Measurements from ENCODE around the gene DLGAP4. TPM values are rescaled to one million over a fixed set of nuclear protein-coding genes. Genes with fewer than 3 reads are reported as not detected.

Gene DLGAP4
- total RNA-seq, 1 experiment from 2014 or later = 26.0 TPM

DNA sequence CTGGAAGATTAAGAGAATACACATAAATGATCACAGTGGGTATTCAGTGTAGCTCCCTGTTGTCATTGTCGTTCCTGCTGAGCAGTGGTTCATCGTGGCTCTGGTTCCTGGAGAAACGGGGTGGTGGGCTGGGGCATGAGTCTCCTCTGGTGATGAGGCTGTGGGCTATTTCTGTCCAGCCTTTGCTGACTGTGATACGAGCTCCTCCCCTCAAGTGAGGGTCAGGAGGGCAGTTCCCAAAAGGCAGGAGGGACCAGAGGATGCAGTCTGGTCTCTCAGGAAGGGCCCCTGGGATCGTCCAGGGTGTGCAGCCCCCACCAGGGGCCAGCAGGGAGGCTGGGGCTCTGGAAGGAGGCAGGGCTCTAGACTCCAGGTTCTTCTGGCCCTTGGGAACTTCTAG is 31.1 kb upstream of the DLGAP4 start:
- DNase-seq (ENCODE audit: low read depth) = no peak

DNA sequence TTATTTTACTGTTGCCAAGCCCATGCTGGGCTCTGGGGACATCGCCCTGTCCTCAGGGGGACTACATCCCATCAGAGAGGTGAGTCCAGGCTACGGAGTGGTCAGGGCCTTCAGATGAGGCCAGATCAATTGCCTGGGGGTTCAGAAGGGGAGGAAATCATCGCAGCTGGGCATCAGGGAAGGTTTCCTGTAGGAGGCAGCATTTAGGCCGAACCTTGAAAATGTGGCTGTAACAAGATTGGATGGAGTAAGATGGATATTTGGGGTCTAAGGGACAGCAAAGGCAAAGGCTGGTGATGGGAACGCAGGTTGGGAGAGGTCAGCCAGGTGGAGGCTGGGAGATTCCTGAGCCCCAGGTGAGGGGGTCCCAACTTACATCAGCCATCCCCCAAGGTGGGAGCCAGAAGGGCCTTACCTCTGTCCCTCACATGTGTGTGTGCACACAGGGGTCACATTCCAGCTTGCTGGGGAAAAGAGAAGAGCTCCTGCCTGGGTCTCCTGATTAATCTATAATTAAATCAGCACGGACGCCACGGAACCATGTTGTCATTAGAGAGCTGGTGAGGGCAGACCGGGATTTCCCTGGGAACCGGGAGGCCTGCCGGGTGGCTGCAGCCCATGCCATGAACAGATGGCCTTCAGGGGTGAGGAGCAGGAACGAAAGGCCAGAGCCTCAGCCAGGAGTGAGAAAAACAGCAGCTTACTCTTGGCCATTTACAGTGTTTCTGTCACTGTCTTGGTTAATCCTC is 30.5 kb upstream of the DLGAP4 start:
- no peak for DNase-seq (ENCODE audit: low read depth)

DNA sequence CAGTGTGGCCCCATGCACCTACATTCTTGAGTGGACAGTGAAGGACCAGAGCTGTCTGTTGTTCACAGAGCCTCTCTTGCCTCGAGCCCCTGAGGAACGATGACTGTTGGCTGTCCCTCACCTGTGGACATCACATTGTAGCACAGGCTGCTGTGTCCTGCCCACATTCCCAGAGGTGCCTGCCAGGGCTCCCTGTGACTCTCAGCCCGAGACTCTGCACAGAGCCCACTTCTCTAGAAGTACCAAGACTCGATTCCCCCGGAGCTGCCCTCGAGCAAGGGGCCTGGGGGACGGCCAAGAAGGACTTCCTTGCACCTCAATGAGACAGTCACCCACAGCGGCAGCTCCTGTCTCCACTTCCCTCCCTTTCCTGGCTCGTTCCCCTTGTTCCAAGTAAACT is 28.6 kb upstream of the DLGAP4 start:
- DNase-seq (ENCODE audit: low read depth) = no peak

DNA sequence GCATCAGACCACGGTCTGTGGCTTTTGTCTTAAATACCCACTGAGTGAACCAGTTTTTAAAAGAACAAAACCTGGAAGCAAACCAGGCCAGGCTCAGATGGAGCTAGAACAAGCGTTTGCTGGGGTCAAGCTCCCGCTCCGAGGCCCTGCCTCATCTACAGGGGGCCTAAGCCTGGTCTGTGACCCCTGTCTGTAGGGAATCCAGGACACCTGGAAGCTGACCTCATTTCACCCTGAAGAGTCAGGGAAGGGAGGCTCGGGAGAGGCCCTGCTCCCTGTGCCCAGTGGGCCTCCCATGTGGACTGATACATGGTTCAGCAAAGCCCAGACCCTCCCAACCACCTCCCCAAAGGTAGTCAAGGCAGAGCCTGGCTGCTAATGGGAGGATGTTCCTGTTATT is 26.8 kb upstream of the DLGAP4 start:
- DNase-seq (ENCODE audit: low read depth) = no peak

DNA sequence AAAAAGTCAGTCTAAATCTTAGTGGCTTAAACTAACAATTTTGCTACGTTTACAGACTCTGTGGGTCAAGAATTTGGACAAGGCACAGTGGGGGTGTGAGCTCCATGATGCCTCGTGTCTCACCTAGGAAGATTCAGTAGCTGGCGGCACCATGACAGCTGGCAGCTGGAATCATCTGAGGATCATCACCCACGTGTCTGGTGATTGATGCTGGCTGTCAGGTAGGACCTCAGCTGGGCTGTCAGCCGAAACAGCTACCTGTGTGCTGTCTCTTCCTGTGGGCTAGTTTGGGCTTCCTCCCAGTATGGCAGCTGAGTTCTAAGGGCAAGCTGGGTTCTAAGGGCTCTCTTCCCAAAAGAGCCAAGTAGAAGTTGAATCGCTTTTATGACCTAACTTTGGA is 26.4 kb upstream of the DLGAP4 start:
- DNase-seq (ENCODE audit: low read depth) = no peak

DNA sequence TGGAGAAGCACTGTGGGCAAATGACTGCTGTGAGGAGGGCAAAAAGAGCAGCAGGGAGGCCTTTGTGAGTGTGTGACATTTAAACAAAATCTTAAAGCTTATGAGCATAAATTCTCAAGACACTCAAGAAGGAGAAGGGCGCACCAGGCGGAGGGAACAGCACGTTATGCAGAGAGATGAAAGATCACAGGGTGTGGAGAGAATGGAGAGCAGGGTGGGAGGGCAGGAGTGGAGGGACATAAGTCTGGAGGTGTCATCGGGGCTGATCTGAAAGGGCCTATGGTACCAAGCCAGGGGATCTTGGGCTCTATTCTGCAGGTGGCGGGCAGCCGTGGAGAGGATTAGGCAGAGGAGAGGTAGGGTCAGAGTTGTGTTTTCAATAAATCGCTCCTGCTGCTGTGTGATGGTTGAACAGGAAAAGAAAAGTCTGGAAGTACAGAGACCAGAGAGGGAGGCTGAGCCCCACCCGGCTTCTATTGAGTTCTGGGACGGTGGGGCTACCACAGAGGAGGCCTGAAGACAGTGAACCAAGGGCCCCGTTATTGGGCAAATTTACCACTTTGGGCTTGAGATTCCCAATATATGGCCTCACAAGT is 24.3 kb upstream of the DLGAP4 start:
- DNase-seq (ENCODE audit: low read depth) = no peak

DNA sequence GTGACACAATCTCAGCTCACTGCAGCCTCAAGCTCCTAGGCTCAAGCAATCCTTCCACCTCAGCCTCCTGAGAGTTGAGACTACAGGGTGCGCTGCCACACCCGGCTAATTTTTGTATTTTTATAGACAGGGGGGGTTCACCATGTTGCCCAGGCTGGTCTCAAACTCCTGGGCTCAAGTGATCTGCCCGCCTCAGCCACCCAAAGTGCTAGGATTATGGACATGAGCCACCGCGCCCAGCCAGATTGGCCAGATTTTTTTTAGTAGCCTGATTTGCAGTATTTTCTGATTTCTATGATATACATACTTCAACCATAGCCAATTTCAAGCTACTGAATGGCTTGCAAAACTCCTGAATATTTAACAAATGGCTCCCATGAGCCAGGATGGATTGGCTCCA is 21.4 kb upstream of the DLGAP4 start:
- no peak for DNase-seq (ENCODE audit: low read depth)

DNA sequence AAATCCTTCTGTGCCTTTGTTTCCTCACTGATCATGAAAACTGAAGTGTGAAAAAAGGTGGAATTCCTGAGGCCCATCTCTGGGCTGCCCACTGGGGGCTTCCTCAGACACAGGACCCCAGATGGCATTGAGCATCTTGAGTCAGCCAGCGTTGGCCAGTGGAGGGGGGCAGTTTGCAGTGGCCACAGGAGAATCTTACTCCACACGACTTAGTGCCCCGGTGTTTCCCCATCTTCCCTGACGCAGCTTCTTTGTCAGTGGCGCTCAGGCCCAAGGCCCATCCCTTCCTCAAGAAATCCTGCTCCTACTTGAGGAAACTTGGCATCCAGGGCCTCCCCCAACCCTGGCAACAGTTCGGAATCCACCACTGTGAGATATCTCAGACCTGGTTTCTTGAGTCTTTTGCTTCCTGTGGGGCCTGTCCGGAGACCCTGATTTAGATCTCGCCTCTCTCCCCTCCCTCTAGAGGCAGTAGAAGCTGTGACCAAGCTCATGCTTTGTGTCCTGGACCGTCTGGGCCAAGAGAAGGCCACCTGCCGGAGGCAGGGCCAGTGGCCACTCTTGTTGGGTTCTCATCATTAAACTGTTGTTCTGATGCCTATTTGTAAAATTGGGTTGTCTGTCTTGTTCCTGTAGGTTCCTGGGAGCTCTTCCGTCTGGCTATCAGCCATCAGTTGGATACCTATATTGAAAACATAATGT is 20.2 kb upstream of the DLGAP4 start:
- no peak for DNase-seq (ENCODE audit: low read depth)

DNA sequence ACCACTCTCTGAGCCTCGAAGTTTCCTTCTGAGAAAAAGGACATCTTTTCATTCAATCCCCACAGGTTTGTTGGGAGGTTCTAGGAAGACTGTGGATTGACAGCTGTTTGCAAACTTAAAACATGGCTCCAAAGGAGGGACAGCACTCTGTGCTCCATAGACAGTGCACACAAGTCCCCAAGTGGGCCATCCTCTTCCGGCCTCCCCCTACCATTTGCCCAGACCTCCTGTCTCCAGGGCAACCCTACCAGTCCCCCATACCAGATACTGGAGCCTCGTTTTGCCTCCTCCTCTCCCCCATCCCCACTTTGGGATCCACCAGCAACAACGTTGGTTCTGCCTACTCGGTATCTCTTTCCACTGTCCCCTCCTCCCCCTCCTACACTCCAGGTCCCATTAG is 8.5 kb upstream of the DLGAP4 start:
- DNase-seq (ENCODE audit: low read depth) = no peak

DNA sequence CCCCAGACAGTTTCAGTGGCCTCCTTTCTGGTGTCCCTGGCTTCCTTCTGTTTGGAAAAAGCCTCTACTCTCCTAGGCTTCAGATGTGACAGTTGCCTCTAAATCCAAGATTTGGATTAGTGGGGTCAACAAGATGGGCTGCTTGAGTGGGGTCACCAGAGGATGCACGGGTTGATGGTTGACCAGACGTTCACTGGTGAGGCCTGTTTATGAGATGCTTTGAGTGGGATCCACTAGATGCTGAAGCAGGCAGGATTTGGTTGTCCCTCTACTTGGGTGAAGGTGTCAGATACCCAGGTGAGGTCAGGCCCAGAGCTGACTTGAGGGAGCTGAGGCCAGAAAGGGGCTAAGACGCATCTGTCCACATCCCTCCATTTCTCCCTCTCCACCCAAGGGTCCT is 8.1 kb upstream of the DLGAP4 start:
- DNase-seq (ENCODE audit: low read depth) = no peak

DNA sequence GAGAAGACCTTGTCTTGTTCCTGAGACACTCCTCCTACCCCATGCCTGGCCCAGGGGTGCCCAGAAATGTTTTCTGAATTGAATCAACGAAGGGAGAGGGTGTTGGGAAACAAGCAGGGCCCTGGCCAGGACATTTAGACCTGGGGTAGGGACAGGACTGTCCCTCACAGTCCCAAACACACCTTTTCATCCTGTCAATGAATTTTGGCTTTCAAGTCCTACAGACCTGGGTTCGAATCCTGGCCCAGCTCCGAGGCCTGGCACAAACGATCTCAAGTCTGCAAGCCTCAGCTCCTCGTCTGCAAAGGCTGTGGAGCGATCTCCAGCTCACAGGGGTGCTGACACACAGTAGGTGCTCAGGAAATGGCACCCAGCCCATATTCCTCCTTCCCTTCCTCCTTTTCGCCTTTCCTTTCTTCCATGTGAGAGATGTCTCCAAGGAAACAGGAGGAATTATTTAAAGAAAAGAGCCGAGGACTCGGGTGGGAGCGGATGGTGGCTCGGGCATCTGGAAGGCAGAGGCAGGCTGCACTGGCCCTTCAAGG is 7.3 kb upstream of the DLGAP4 start:
- no peak for DNase-seq (ENCODE audit: low read depth)

DNA sequence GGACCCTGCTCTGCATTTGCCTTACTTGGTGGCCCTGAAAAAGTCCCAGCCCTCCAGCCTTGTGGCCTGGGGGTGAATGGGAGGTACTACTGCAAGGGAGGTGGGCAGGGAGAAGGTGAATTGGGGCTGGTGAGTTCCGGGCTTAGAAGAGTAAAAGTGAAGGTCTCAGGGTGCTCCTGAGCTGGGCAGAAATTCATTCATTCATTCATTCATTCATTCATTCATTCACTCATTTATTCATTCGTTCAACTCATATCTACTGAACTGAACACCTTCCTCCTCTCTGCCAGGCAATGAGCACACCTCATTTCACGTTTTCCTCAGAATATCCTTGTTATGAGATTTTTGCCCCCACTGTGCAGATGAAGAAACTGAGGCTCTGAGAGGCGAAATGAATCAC is 6.7 kb upstream of the DLGAP4 start:
- DNase-seq (ENCODE audit: low read depth) = no peak

DNA sequence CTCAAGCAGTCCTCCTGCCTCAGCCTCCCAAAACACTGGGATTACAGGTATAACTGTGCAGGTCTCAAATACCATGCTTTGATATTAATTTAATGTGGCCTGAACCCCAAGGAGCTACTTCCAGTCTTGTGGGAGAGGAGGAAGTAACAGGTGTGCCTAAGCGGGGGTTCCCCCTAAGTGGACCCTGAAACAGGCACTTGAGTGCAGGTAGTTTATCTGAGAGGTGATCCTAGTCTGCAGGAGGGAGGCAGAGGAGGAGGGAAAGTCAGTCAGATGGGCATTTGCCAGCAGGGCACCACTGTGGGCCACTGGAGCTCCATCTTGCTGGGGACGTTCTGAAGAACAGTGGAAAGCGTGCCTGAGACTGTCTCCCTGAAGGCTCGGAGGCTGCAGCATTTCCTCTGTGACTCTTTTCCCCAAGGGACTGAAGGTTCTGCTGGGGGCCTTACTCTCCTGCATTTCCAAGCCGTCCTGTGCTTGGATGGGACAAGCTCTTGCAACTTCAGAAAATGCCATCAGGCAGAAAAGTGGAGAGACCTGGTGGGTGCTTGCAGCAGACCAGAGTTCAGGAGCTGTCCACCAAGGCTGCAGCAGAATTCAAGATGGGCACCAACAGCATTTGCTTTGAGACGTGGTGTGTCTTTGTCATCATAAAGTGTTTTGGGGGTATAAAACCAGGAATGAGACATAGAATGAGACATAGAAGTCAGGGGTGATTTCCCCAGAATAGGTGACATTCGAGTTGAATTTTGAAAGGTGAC is 4.6 kb upstream of the DLGAP4 start:
- no peak for DNase-seq (ENCODE audit: low read depth)

DNA sequence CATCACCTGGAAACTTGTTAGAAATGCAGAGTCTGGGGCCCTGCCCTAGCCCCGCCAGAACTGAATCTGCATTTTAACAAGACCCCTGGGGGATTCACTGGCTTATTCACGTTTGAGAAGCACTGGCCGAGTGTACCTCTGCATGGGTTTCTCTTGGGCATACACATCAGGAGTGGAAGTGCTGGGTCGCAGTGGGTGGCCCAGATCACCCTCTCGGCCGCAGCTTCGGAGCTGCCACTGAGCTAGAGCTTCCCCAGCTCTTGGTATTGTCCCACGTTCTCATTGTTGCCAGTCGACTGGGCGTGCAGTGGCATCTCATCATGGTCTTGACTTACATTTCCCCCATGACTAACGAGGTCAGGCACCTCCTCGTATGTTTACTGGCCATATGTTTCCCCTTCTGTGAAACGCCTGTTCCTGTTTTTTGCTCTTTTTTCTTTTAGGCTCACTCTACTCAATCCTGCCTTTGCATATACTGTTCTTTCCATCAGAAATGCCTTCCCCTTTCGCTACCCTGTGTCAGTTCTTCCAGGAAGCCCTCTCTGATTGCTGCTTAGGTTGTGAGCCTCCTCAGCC is 3.0 kb upstream of the DLGAP4 start:
- no peak for DNase-seq (ENCODE audit: low read depth)

DNA sequence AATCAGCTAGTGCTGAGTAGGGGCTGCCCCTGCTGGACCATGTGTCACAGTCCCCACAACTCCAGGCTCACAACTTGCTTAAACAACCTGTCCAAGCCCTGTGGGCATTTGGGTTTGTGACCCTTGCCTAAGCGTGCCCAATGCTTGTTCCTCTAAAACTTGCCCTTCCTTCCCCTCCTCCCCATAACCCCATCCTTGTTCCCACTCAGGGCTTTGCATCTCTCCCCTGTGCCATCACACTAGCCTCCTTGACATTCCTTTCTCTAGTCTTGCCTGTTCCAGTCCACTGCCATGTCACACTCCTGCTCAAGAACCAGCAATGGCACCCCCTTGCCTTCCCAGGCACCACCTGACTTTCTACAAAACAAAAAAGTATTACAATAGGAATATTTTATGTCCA is 2.3 kb upstream of the DLGAP4 start:
- DNase-seq (ENCODE audit: low read depth) = no peak

DNA sequence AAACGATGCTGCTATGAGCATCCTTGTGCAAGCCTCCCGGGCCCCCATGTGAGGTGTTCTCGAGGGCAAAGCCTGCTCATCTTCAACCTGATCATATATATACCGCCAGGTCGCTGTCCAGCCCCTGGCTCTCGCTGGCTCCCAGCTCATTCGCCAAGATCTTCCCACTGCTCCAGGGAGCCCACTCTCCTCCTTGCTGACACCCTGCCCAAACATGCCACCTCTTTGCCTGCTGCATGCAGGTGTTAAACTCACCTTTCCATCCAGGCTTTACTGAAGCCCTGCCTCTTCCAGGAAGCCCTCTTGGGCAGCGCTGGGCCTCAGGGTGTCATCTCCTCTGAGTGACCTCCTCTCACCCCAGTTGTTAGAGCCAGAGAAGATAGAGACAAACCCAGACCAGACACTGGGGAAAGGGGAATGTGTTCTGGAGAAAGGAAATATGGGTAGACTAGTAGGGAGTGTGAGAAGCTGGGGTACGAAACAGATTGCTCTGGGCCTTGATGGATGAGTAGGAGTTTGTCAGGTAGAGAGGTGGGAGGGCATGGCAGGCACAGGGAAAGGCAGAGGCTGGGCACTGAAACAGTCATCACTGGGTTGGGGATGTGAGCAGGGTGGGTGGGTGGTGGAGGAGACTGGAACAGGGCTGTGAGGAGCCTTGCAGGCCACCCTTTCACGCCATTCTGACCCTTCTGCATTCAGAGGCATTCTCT is 1.2 kb upstream of the DLGAP4 start:
- no peak for DNase-seq (ENCODE audit: low read depth)

DNA sequence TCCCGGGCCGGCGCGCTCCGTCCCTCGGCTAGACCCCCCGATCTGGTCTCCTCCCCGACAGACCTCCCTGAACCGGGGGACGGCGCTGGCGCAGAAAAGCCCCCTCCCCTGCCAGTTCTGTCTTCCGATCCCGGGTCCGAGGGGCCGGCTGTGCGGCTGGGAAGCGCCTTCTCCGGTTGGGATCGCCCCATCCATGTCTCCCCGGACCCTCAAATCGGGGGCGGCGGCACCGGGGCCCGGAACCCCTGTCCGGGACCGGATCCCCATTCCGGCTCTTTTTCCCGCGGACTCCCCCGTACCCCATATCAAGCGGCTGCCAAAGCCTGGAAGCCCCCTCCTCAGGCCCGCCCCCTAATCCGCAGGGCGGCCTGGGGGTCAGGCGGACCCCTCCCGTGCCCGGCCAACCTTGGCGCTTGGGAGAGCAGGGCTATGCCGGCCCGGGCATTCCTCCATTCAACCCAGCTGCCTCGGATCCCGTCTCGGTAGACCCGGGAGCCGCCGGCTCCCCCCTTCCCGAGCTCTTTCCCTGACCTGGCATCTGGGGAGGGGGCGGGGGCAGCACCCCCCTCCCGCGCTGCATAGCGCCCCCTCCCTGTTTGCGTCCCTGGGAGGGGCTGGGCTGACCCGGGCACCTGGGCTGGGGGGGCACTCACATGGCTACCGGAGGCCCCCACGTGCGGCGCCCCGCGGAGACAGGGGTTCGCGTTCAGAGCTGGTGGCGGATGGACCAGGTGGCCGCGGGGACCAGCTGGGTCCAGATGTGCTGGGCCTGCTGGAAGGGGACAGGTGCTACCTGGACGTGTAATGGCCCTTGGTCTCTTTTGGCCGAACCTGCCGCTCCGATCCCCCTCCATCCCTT is 643 bp downstream of the DLGAP4 start:
- DNase-seq (ENCODE audit: low read depth) = no peak

DNA sequence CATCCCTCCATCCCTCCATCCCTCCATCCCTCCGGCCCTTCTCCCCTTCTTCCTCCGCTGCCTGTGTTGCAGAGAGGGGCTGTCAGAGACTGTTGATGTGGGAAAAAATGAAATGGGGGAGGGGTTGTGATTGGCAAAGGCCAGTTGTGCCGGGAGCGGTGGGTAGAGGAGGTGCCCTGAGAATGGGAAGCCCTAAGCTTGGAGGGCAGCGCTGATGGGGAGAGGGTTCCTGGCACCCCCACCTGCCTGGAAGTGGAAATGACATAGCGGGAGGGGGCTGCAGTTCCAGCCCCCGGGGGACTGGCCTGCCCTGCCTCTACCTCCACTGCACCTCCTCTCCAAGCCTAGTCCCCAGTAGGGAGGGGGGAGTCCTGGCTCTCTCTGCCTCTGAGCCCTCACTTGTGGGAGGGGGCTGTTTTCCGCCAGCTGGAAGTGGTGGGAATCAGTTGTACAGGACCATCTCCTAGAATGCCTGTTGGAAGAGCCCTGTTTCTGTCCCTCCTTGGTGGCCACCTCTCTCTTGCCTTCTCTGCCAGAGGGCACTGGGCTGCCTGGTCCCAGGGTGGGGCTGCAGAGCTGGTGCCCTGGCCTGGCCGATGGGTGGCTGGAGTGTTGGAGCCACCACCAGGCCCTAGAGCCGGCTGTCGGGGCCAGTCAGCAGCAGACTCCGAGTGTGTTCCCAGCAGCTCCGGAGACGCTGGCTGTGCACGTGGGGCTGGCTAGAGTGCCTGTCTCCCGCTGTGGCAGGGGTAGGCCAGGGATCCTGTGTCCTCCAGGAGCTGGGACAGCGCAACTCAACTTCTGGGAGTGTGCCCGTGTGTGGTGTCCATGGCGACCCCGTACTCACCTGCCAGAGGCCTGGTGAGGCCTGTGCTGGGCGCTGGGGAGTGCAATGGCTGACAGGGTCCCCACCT is 1.5 kb downstream of the DLGAP4 start:
- DNase-seq (ENCODE audit: low read depth) = no peak

DNA sequence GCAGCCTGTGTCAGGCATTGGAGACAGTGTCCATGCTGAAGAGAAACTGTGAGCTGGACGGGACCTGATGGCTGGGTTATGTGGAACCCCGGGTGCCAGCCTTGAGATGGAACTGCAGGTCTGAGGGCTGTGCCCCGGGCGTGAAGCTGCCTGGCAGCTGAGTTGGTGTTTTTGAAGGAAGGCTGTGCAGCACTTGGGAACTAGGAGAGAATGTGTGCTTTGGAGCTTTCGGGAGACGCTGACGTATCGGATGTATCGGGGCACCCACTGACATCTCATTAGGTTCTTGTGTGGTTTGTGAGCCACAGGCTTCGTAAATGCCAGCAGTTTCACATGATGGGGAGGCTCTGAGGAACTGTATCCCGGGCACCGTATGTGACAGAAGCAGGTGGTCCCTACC is 2.2 kb downstream of the DLGAP4 start:
- DNase-seq (ENCODE audit: low read depth) = no peak

All from M059J (cell line).